PFSK-1 (cell line): ENCODE measurements around the gene ANTXR1.

Source experiments
- FOXP2 ChIP-seq: optimal IDR thresholded peaks from 2 replicates; pipeline ENCODE3; 2011; ENCODE audit warnings: borderline replicate concordance, control low read depth, inconsistent platforms; ENCODE audit not compliant: insufficient read depth; ENCODE audit errors: extremely low read length, extremely low read depth
- POLR2AphosphoS5 ChIP-seq: IDR thresholded peaks from 2 replicates; pipeline ENCODE4 v1.6.1; 2012; ENCODE audit warnings: low read depth, mild to moderate bottlenecking, control low read depth, low read length, moderate library complexity
- REST ChIP-seq, 2 experiments: IDR thresholded peaks; 2 replicates each; pipeline versions ENCODE4 v1.6.1 to v1.8.0; 2011 to 2012; ENCODE audit warnings: low read depth in 2 of 2, low read length in 2 of 2, control low read depth in 1 of 2, inconsistent platforms in 1 of 2, mild to moderate bottlenecking in 1 of 2, moderate library complexity in 1 of 2; ENCODE audit not compliant: insufficient read depth in 1 of 2
- SIN3A ChIP-seq: IDR thresholded peaks from 2 replicates; pipeline ENCODE4 v1.6.1; 2012; ENCODE audit warnings: mild to moderate bottlenecking, low read length, moderate library complexity, borderline replicate concordance; ENCODE audit not compliant: insufficient read depth
- TAF1 ChIP-seq: IDR thresholded peaks from 2 replicates; pipeline ENCODE4 v1.6.1; 2012; ENCODE audit warnings: low read length, control low read depth, borderline replicate concordance; ENCODE audit not compliant: insufficient read depth

ANTXR1 gene

GRCh38 chr2:69083235-69083748, 70.3 kb downstream of the ANTXR1 start:
- no peak for TF ChIP-seq TAF1
- TF ChIP-seq POLR2AphosphoS5: no peak
- TF ChIP-seq SIN3A: no peak
- TF ChIP-seq FOXP2: no peak
- TF ChIP-seq REST (IDR thresholded peaks at IDR 0.05; ENCODE audit: insufficient read depth in 1 of 2, low read depth in 2 of 2, low read length in 2 of 2): no peak

- TF ChIP-seq TAF1 (no peak), REST (IDR thresholded peaks at IDR 0.05; ENCODE audit: insufficient read depth in 1 of 2, low read depth in 2 of 2, low read length in 2 of 2) (no peak), POLR2AphosphoS5 (no peak), SIN3A (no peak), FOXP2 (no peak)
Observed at GRCh38 chr2:69084492-69084891, 71.5 kb downstream of the ANTXR1 start.

- no peak for TF ChIP-seq FOXP2
- no peak for TF ChIP-seq TAF1
- no peak for TF ChIP-seq SIN3A
- TF ChIP-seq POLR2AphosphoS5: no peak
- TF ChIP-seq REST (IDR thresholded peaks at IDR 0.05; ENCODE audit: insufficient read depth in 1 of 2, low read depth in 2 of 2, low read length in 2 of 2): no peak
Observed at GRCh38 chr2:69086466-69086865, 73.5 kb downstream of the ANTXR1 start.

GRCh38 chr2:69087211-69087911, 74.4 kb downstream of the ANTXR1 start:
- no peak for TF ChIP-seq TAF1
- no peak for TF ChIP-seq FOXP2
- no peak for TF ChIP-seq POLR2AphosphoS5
- TF ChIP-seq REST (IDR thresholded peaks at IDR 0.05; ENCODE audit: insufficient read depth in 1 of 2, low read depth in 2 of 2, low read length in 2 of 2): no peak
- no peak for TF ChIP-seq SIN3A

- TF ChIP-seq TAF1 (peak; percentile 35; the same call in 1 of the 2 replicates), FOXP2 (no peak)
Observed at GRCh38 chr2:69087912-69088240, 74.9 kb downstream of the ANTXR1 start.
